Choroid plexus epithelial cell (primary cell): ENCODE measurements around the gene CDH22.

Experiments used
- DNase-seq: peaks from one replicate; pipeline ENCODE4 v3.0.0-alpha.2; 2010; ENCODE audit warnings: low read depth
- H3K4me3 ChIP-seq: 2 replicates; pipeline ENCODE4 v1.5.1; 2011; ENCODE audit warnings: low read depth, mild to moderate bottlenecking, control low read depth, low read length, moderate library complexity
- CTCF ChIP-seq: conservative IDR thresholded peaks from 2 replicates; pipeline ENCODE4 v1.5.1; 2011; ENCODE audit warnings: low read depth, mild to moderate bottlenecking, control low read depth, inconsistent platforms, low read length, moderate library complexity

The CDH22 gene

DNA sequence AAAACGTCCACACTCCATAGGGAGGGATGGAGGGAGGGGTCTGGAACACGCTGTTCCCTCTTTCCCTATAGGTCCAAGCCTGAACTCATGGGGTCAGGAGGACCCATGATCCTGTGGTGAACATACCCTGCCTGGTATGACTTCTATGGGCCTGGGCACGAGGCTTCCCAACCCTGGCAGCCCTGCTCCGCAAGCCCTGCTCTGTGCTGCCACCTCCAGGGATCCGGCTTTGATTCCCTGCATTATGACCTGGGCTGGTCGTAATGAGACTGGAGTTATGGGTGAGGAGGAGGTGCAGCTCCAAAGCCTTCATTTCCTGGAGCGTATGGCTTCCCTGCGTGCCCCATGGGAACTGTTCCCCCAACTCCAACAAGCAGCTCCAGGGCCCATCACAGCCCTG lies 54.9 kb downstream of the CDH22 start:
- TF ChIP-seq CTCF: peak; percentile 25
- DNase-seq: no peak
- H3K4me3 ChIP-seq: no peak overlapping the region

DNA sequence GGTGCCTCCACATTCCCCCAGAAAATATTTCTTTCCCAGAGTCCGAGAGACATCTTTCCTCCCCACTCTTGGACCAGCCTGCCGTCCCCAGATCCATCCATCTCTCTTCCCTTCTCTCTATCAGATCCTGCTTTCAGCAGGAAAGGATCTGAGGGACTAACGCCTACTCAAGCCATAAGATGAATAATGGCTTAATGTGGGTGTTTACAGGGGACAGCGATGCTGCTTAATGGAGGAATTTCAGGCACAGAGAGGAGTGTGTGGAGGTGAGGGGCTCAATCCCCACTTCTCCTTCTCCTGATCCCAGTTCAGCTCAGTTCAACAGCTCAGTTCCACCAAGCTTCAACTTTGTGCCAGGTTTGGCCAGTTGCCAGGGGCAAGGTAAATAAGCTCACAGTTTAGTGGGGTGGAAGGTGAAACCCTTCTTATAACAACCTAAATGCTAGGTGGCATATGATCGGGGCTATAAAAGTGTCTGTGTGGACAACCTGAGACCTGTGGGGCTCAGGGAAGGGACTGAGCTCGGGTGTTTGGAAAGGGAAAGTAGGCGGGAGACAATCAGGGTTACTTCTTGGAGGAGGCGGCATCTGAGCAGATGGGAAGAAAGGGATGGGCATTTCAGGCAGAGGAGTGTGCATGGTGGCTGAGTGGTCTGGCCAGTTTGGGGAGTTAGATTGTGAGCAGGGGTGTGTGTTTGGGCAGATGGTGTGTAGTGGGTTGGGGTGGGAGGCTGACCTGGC lies 55.8 kb downstream of the CDH22 start:
- DNase-seq: no peak
- no peak for TF ChIP-seq CTCF
- H3K4me3 ChIP-seq: no peak overlapping the region

DNA sequence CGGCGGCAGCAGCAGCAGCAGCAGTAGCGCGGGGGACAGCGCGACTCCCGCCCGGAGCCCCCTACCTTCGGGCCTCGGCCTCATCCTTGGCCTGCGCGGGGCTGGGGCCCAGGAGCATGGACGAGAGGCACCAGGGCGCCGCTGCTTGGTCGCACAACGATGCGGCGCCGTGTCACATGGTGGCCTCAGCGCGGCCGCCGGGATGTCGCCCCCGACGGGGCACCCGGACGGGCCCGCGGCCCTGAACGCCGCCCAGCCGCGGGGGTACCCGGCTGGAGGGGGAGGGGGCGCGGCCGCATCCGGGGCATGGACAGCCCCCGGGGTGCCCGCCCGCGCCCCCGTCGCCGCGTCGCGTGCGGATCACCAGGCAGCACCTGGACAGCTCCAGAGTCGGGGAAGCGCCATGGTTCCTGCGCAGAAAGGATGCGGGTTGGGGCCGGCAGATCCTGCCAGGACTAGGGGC lies 57.1 kb downstream of the CDH22 start:
- no peak for TF ChIP-seq CTCF
- no peak for DNase-seq
- no peak overlapping the region for H3K4me3 ChIP-seq

DNA sequence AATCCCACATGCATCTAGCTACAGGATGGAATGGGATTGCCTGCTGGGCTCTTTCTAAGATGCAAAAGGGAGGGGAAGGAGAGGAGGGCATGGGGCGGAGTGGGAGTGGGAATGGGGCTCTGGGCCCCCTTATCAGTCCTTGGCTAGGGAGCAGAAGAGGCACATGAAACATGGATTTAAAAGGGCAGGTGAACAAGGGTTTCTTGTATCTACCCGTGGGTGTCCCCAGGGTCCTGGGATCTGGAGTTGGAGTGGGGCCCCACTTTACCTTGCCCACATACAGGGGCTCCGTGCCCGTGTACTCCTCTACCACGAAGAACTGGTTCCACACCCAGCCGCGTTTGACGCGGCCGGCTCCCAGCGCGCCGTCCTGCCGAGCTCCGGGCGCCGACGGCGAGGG lies 57.5 kb downstream of the CDH22 start:
- TF ChIP-seq CTCF: no peak
- no peak for DNase-seq
- H3K4me3 ChIP-seq: no peak overlapping the region

DNA sequence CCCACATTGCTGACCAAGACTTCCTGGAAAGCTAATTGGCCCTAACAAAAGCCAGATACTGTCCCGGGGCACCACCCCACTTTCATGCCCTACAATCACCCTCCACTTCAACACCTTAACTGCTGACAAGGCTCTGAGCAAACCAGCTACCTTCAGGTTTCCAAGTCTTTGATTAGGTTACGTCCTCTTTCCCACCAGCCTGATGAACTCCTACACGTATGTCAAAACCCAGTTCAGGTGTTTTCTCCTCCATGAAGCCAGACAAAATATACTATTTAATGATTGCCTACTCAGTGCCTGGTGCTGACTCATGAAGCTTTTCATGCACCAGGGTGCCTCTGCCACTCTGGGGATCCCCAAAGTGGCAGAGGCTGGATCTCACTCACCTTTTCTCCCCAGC lies 58.6 kb downstream of the CDH22 start:
- no peak overlapping the region for H3K4me3 ChIP-seq
- no peak for TF ChIP-seq CTCF
- no peak for DNase-seq

GRCh38 chr20:46246559-46246958 lies 61.7 kb downstream of the CDH22 start:
- no peak for DNase-seq
- H3K4me3 ChIP-seq: no peak overlapping the region
- no peak for TF ChIP-seq CTCF
